Activated effector memory CD4-positive, alpha-beta T cell treated with anti-CD3 and anti-CD28 coated beads, Interleukin-2, amount 50 U/mL, for 16 hours (primary cell): ENCODE measurements around the gene TSPEAR.
"Not testable (repeated sequence)": the region's sequence is repeated elsewhere in the genome, so short reads cannot be mapped to it uniquely, and the experiment has no call there.

ENCODE experiments used
- DNase-seq: peaks from one replicate; pipeline ENCODE4 v3.0.0-alpha.2; 2020

TSPEAR gene

DNA sequence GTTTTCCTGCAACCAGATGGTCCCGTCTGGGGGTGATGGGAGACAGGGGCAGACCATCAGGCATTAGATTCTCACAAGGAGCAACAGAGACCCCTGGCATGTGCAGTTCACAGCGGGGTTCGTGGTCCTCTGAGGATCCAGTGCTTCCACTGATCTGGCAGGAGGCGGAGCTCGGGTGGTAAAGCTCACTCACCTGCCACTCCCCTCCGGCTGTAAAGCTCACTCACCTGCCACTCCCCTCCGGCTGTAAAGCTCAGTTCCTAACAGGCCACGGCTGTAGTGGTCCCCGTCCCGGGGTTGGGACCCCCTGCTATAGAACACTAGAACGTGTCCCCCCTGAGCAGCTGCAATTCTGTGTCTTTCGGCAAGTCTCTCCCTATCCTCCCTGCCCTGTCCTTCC, 9.8 kb downstream of the TSPEAR start:
- peak; percentile 53 for DNase-seq

DNA sequence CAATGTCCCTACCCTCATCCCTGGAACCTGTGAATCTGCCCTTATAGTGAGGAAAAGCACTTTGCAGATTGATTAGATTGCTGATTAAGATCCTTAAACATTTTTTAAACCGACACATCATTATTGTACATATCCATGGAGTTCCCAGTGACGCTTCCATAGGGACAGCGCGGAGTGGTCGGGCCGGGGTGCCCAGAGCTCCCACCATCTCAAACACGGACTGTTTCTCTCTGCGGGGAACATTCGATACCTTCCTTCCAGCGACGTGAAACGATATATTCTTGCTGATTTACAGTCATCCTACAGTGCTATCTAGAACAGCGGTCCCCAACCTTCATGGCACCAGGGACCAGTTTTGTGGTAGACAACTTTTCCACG, 10.4 kb downstream of the TSPEAR start:
- peak; percentile 22 for DNase-seq

DNA sequence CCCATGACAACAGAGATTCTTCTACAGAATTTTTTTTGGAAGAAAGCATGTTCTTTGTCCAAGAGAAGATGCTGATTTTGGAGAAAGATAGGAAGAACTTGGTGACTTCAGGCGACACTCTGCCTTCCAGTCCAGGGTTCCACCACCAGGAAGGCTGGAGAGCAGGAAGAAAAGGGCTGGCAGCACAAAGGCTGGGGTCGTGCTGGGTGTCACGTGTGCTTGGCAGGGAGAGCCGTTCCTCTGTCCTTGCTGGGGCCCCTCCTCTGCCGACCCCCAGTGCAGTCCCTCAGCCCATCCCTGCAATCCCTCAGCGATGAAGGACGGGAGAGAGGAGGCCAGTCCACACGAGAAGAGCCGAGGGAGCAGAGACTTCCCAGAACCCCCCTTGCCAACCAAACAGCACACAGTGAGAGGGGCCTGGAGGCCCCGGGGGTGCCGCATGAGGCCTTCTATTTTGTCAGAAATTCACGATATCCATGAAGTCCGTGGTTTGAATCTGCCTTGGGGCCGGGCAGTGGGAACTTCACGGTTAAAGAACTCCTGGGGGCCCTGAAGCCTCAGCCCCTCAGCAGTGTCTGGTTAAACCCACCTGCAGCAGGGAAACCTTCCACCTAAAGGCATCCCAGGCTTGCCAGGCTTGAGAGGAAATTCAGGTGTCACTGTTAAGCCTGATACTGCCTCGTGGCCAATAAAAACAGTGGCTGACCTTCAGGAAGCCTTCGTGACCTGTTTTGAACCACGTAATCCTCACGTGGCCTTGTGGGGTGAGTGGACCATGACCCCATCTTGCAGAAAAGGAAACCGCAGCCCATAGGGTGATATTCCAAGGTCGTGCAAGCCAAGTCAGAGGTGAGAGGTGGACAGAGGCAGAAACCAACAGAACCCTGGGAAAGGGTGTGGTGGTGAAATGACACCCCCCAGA, 11.0 kb downstream of the TSPEAR start:
- DNase-seq: peak; percentile 53

DNA sequence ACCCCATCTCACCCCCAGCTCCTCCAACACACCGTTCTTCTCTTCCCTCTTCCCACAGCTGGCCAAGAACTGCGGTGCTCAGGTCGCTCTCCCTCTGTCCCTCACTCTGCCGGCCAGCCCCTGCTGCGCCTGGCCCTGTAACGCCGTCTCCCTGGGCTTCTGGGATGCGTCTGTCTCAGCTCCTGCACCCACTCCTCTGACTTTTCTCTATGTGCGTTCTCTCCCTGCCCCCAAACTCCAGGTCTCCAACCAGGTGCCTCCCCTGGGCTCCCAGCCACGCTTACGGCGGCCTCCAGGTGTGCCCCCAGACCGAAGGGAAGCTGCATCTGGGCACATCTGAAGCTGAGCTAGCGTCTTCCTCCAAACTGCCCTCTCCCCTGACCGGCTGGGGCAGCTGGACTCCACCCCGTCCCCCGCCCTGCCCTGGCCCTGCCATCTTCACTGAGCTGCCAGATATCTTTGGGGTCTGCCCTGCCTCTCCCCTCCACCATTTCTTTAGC, 11.8 kb downstream of the TSPEAR start:
- peak; percentile 51 for DNase-seq

DNA sequence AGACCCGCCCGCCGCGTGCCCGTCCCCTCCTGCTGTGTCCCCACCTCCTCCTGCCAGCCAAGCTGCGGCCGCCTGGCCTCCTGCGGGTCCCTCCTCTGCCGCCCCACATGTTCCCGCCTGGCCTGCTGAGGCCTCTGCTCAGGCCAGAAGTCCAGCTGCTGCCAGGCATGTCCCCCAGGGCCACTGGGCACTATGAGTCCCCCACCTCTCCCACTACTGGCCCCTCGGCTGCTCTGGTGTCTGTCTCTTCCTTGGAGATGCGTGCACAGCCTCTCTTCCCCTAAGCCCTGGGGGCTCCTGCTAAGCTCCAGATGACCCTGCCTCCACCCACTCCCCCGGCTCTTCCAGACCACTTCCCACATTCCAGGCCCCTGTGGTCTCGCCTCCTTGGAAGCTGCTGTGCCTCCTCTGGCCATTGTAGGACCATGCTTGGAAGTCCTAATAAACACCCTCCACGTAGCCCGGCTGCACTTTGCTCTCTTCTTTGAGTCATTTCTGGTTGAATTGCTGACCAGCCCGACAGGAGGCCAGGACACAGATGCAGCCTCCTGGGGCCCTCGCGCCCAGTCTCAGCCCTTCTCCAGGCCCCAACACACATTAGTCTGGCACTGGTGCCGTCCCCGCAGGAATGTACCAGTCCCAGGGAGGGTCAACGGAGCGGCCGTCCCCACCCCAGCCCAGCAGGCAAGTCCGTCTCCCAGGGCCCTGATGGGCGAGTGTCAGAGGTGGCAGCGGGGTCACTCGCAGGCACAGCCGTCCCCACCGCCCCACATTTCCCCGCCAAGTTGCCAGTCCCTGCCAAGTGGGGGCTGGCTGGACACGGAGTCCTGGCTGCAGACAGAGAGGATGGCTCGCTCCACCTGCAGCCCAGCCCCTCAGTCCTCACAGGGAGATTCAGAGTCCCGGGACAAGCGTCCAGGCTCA, 13.3 kb downstream of the TSPEAR start:
- DNase-seq: peak; percentile 50

DNA sequence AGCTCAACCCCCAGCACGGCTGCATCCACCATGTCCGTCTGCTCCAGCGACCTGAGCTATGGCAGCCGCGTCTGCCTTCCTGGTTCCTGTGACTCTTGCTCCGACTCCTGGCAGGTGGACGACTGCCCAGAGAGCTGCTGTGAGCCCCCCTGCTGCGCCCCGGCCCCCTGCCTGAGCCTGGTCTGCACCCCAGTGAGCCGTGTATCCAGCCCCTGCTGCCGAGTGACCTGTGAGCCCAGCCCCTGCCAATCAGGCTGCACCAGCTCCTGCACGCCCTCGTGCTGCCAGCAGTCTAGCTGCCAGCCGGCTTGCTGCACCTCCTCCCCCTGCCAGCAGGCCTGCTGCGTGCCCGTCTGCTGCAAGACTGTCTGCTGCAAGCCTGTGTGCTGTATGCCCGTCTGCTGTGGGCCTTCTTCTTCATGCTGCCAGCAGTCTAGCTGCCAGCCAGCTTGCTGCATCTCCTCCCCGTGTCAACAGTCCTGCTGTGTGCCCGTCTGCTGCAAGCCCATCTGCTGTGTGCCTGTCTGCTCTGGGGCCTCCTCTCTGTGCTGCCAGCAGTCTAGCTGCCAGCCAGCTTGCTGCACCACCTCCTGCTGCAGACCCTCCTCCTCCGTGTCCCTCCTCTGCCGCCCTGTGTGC, 14.1 kb downstream of the TSPEAR start, which contains the start of gene KRTAP10-12:
KRTAP10-12 (plus strand) TSS at position 1 of the 639 bp plus-strand sequence; CDS start at position 31, 30 bp downstream.
- DNase-seq: peak; percentile 2

- peak; percentile 46 for DNase-seq
Observed at GRCh38 chr21:44696572-44696971, 14.8 kb downstream of the TSPEAR start.

DNA sequence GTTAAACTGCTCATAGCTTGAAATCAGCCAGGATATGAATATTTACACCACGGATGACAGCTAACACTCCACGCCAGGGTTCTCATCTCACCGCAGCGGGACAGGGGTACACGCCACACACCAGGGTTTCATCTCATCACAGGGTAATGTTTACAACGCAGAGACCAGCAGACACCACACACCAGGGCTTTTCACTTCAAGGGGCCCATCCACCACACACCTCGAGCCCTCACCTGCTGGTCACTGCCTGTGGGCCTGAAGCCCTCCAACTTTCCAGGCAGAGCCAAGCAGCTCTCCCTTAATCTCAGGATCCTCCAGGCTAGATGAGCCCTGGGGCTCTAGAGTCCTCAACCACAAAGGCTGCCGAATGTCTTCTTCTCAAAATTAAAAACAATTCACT, 15.7 kb downstream of the TSPEAR start:
- DNase-seq: peak; percentile 49

DNA sequence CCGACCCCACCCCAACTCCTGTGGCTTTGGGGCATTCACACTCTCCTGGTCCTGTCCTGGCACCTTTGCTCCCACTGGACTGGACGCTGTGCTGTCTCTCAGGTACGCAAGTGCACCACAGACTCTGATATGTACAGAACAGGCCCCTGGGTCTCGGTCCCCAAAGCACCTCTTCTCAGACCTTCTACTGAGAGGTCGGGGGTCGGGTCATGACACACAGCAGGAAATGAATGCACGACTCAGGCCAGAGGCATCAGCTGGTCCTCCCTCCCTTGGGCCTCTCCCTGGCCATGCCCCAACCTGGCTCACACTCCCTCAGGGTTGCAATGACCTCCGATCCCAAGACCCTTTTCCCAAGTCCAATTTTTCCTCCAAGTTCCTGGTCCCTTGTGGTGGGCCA, 16.2 kb downstream of the TSPEAR start:
- DNase-seq: peak; percentile 34

- DNase-seq: peak; percentile 33
Observed at GRCh38 chr21:44694776-44695175, 16.6 kb downstream of the TSPEAR start.

DNA sequence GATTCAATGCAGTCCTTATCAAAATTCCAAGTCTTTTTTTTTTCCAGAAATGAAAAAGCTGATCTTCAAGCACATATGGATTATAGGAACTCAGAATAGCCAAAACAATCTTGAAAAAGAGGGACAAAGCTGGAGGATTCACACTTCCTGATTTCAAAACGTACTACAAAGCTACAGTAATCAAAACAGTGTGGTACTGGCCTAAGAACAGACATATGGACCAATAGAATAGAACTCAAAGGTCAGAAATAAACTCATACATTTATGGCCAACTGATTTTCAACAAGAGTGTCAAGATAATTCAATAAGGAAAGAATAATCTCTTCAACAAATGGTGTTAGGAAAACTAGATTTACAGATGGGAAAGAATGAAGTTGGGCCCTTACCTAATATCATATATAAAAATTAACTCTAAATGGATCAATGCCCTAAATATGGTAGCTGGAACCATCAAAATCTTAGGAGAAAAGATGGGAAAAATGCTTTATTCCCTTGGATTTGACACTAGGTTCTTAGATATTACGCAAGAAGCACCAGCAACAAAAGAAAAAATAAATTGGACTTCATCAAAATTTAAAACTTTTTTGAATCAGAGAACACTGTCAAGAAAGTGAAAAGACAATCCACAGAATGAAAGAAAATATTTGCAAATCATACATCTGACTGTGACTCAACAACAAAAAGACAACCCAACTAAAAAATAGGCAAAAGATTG, 18.4 kb downstream of the TSPEAR start:
- no peak for DNase-seq

GRCh38 chr21:44691686-44692085, 19.7 kb downstream of the TSPEAR start:
- no peak for DNase-seq

- DNase-seq: not testable (repeated sequence)
Observed at GRCh38 chr21:44689740-44690139, 21.6 kb downstream of the TSPEAR start.

GRCh38 chr21:44687671-44688070, 23.7 kb downstream of the TSPEAR start:
- DNase-seq: peak; percentile 16

GRCh38 chr21:44686843-44687561, 24.4 kb downstream of the TSPEAR start:
- peak; percentile 34 for DNase-seq

- DNase-seq: peak; percentile 59
Observed at GRCh38 chr21:44686000-44686781, 25.2 kb downstream of the TSPEAR start.

- peak; percentile 51 for DNase-seq
Observed at GRCh38 chr21:44685050-44685449, 26.3 kb downstream of the TSPEAR start.

DNA sequence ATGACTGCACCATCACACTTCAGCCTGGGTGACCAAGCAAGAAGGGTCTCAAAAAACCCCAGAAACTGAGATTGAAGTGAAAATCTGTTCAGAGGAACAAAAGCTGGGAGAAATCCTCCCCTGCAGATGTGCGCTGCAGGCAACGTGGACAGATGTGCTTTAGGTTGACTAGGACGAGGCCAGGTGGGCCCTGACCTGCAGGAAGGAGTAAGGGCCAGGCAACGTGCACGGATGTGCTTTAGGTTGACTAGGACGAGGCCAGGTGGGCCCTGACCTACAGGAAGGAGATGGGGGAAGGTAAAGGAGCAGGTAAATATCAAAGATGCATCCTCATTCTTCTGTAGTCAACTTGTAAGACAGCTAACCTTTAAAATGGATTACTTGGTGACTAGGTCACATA, 26.9 kb downstream of the TSPEAR start:
- peak; percentile 13 for DNase-seq

GRCh38 chr21:44684077-44684476, 27.3 kb downstream of the TSPEAR start:
- peak; percentile 27 for DNase-seq

DNA sequence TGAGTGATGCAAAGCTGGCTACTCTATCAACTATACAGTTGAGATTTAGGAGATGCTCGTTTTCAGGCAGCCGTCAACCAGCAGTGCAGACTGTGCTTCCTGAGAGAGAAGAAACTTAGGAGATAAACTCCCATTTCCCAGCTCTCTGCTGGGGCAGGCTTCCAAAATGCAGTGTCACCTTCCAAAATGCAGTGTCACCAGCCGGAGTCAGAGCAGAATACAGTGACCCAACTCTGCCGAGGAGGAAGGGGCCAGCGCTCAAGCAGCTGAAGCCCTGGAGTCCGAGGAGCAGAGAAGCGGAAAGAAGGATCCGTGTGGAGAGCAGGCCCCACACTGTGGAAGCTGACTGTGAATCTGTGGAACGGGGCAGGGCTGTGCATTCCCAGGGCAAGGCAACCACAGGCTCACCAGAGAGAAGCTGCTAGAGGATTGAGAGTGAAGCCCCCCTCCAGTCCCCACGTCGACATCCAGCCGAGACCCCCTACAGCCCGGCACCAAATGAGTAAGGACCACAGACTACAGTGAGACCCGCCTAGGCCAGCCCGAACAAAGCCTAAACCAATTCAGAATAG, 28.7 kb downstream of the TSPEAR start:
- peak; percentile 22 for DNase-seq
